HCT116 (cell line): ENCODE measurements around the gene CNTNAP5. TPM values are rescaled to one million over a fixed set of nuclear protein-coding genes. Genes with fewer than 3 reads are reported as not detected.

Experiments used
- ATAC-seq: fragments of 200-7000 bp; cut with Tn5 transposase; 2 replicates; pipeline ENCODE4 v1.9.1; 2020; ENCODE audit warnings: mild to moderate bottlenecking, moderate library complexity
- BruUV-seq: library from RNA; stranded (reverse); fragments of 400-500 nt; replicated peaks from 2 replicates; lab custom pipeline; 2021; lab: Mats Ljungman, UMichigan
- CTCF ChIA-PET: fragments of 300-600 bp; sonication (Branson Sonifier 250); formaldehyde crosslinking; loops from one replicate; lab custom pipeline; 2021; ENCODE audit warnings: antibody characterized with exemption; lab: Charles Lee
- POLR2A ChIA-PET: fragments of 300-600, 350-600 bp; sonication (Branson Sonifier 250); formaldehyde crosslinking; loops from one replicate; lab custom pipeline; 2021; ENCODE audit warnings: antibody characterized with exemption; lab: Charles Lee
- RAD21 ChIA-PET, 2 experiments: fragments of 300-600 bp; sonication (Branson Sonifier 250); formaldehyde crosslinking; loops; one replicate each; lab custom pipeline; 2023; ENCODE audit warnings: low total read pairs in 2 of 2; ENCODE audit not compliant: uncharacterized antibody in 2 of 2, unreplicated experiment in 2 of 2, low non-redundant PET in 1 of 2; lab: Charles Lee
- DNase-seq: peaks from one replicate; pipeline ENCODE4 v3.0.0-alpha.2; 2010; ENCODE audit warnings: low read depth, low spot score
- H2AFZ ChIP-seq: fragments of 200-600 bp; shearing (Covaris generic), sonication (generic); 2 replicates; pipeline ENCODE4 v1.6.1; 2017; ENCODE audit warnings: low read depth, mixed run types, mixed read lengths, antibody characterized with exemption, low read length; ENCODE audit not compliant: poor library complexity, severe bottlenecking
- H3K27ac ChIP-seq: 2 replicates; pipeline ENCODE4 v1.5.1; 2012; ENCODE audit warnings: low read depth, low read length
- H3K27me3 ChIP-seq: fragments of 200-600 bp; sonication (generic); 2 replicates; pipeline ENCODE4 v1.6.1; 2016; ENCODE audit warnings: mixed run types, low read length, mixed read lengths; ENCODE audit not compliant: insufficient read depth
- H3K36me3 ChIP-seq, 2 experiments: fragments of 200-500 bp in 1 of 2; fragments of 200-600 bp in 1 of 2; sonication (Bioruptor generic) in 1 of 2; sonication (generic) in 1 of 2; 2 replicates each; pipeline versions ENCODE4 v1.5.1 to v1.6.1; 2014 to 2016; ENCODE audit warnings: low read length in 2 of 2, inconsistent platforms in 1 of 2, mixed read lengths in 1 of 2, mixed run types in 1 of 2; ENCODE audit not compliant: insufficient read depth in 2 of 2, control insufficient read depth in 1 of 2
- H3K4me1 ChIP-seq, 2 experiments: fragments of 200-600 bp in 1 of 2; sonication (generic) in 1 of 2; 2 replicates each; pipeline versions ENCODE4 v1.5.1 to v1.6.1; 2012 to 2017; ENCODE audit warnings: low read length in 2 of 2, inconsistent platforms in 1 of 2, mild to moderate bottlenecking in 1 of 2, mixed read lengths in 1 of 2, mixed run types in 1 of 2, moderate library complexity in 1 of 2; ENCODE audit not compliant: insufficient read depth in 2 of 2, control insufficient read depth in 1 of 2
- H3K4me2 ChIP-seq: fragments of 200-600 bp; sonication (generic); 2 replicates; pipeline ENCODE4 v1.6.1; 2017; ENCODE audit warnings: mixed run types, low read length, mixed read lengths
- H3K4me3 ChIP-seq, 2 experiments: fragments of 200-600 bp in 1 of 2; sonication (generic) in 1 of 2; replicated peaks in 1 of 2; 2 replicates each; pipeline ENCODE4 v1.5.1; 2011 to 2016; ENCODE audit warnings: low read length in 2 of 2, control low read depth in 1 of 2, low read depth in 1 of 2, mild to moderate bottlenecking in 1 of 2, mixed read lengths in 1 of 2, mixed run types in 1 of 2
- H3K79me2 ChIP-seq: fragments of 200-600 bp; sonication (generic); 2 replicates; pipeline ENCODE4 v1.6.1; 2017; ENCODE audit warnings: mild to moderate bottlenecking, mixed run types, low read length, moderate library complexity, mixed read lengths; ENCODE audit not compliant: insufficient read depth
- H3K9ac ChIP-seq: fragments of 200-600 bp; sonication (generic); 2 replicates; pipeline ENCODE4 v1.6.1; 2016; ENCODE audit warnings: low read length, mixed read lengths
- H3K9me2 ChIP-seq: fragments of 200-600 bp; sonication (generic), shearing (Covaris generic); 2 replicates; pipeline ENCODE4 v1.6.1; 2017; ENCODE audit warnings: mixed run types, mild to moderate bottlenecking, moderate library complexity; ENCODE audit not compliant: insufficient read depth
- H3K9me3 ChIP-seq, 2 experiments: fragments of 200-500 bp in 1 of 2; fragments of 200-600 bp in 1 of 2; sonication (Bioruptor generic) in 1 of 2; sonication (generic) in 1 of 2; 2 replicates each; pipeline ENCODE4 v1.6.1; 2014 to 2017; ENCODE audit warnings: low read length in 2 of 2, mixed read lengths in 2 of 2, inconsistent platforms in 1 of 2, low read depth in 1 of 2, mild to moderate bottlenecking in 1 of 2, mixed run types in 1 of 2, moderate library complexity in 1 of 2; ENCODE audit not compliant: control insufficient read depth in 1 of 2, insufficient read depth in 1 of 2
- H4K20me1 ChIP-seq: fragments of 200-600 bp; sonication (generic), shearing (Covaris generic); 2 replicates; pipeline ENCODE4 v1.6.1; 2017; ENCODE audit warnings: mixed run types, mild to moderate bottlenecking, moderate library complexity; ENCODE audit not compliant: insufficient read depth
- CBX3 ChIP-seq: IDR thresholded peaks from 2 replicates; pipeline ENCODE4 v1.6.1; 2012; ENCODE audit warnings: low read depth
- CEBPB ChIP-seq: IDR thresholded peaks from 2 replicates; pipeline ENCODE4 v1.6.1; 2012; ENCODE audit warnings: low read depth
- EGR1 ChIP-seq: IDR thresholded peaks from 2 replicates; pipeline ENCODE4 v1.6.1; 2012; ENCODE audit warnings: low read depth
- ELF1 ChIP-seq: IDR thresholded peaks from 2 replicates; pipeline ENCODE4 v1.6.1; 2012; ENCODE audit warnings: low read depth, borderline replicate concordance
- EZH2 ChIP-seq: fragments of 200-600 bp; sonication (generic); IDR thresholded peaks from 2 replicates; pipeline ENCODE4 v1.6.1; 2017; ENCODE audit warnings: antibody characterized with exemption, mixed run types
- EZH2phosphoT487 ChIP-seq: fragments of 200-600 bp; IDR thresholded peaks from 2 replicates; pipeline ENCODE4 v1.6.1; 2018; ENCODE audit warnings: antibody characterized with exemption, borderline replicate concordance
- FOSL1 ChIP-seq: IDR thresholded peaks from 2 replicates; pipeline ENCODE4 v1.6.1; 2012; ENCODE audit warnings: low read depth
- POLR2A ChIP-seq: IDR thresholded peaks from 2 replicates; pipeline ENCODE4 v1.7.0; 2011; ENCODE audit warnings: borderline replicate concordance; ENCODE audit not compliant: insufficient read depth, insufficient read length; ENCODE audit errors: extremely low read depth
- POLR2AphosphoS5 ChIP-seq: IDR thresholded peaks from 2 replicates; pipeline ENCODE4 v1.6.1; 2011; ENCODE audit warnings: mild to moderate bottlenecking, low read depth, low read length, moderate library complexity
- RAD21 ChIP-seq: IDR thresholded peaks from 2 replicates; pipeline ENCODE4 v1.6.1; 2012; ENCODE audit warnings: low read depth, mild to moderate bottlenecking
- SP1 ChIP-seq: IDR thresholded peaks from 2 replicates; pipeline ENCODE4 v1.6.1; 2012; ENCODE audit warnings: low read depth
- TCF7L2 ChIP-seq: IDR thresholded peaks from 2 replicates; pipeline ENCODE4 v1.7.0; 2011; ENCODE audit warnings: borderline replicate concordance, inconsistent platforms; ENCODE audit not compliant: insufficient read depth, insufficient read length; ENCODE audit errors: extremely low read depth
- YY1 ChIP-seq: IDR thresholded peaks from 2 replicates; pipeline ENCODE4 v1.6.1; 2011; ENCODE audit warnings: low read length, low read depth, moderate library complexity, mild to moderate bottlenecking; ENCODE audit not compliant: insufficient replicate concordance; ENCODE audit errors: extremely low read depth
- ZFX ChIP-seq: fragments of 450-650 bp; IDR thresholded peaks from 2 replicates; pipeline ENCODE4 v1.6.1; 2017
- intact Hi-C: fragments of 100-400 bp; cut with micrococcal nuclease; formaldehyde crosslinking; loops from 2 replicates; pipeline ENCODE4 v1.10.0; 2022
- total RNA-seq: library from RNA; stranded (reverse); gene quantifications from one replicate; pipeline ENCODE4 v1.2.1, GENCODE V29; 2021; ENCODE audit not compliant: unreplicated experiment
- TF ChIP-seq, protein P1 (sequence below): IDR thresholded peaks from 2 replicates; pipeline ENCODE4 v1.6.1; 2012
- TF ChIP-seq, protein P2 (sequence below), 3 experiments: fragments of 200-600 bp in 1 of 3; sonication (generic) in 1 of 3; IDR thresholded peaks in 2 of 3; conservative IDR thresholded peaks in 1 of 3; 2 replicates each; pipeline ENCODE4 v1.5.1; 2012 to 2017; ENCODE audit warnings: low read depth in 2 of 3, low read length in 2 of 3, antibody characterized with exemption in 1 of 3, borderline replicate concordance in 1 of 3, control low read depth in 1 of 3, mild to moderate bottlenecking in 1 of 3, mixed read lengths in 1 of 3, mixed run types in 1 of 3, moderate library complexity in 1 of 3; ENCODE audit not compliant: insufficient read depth in 1 of 3
- TF ChIP-seq, protein P3 (sequence below): IDR thresholded peaks from 2 replicates; pipeline ENCODE4 v1.6.1; 2012; ENCODE audit warnings: low read depth

Gene CNTNAP5
- total RNA-seq, 1 experiment from 2014 or later, result not detected

DNA sequence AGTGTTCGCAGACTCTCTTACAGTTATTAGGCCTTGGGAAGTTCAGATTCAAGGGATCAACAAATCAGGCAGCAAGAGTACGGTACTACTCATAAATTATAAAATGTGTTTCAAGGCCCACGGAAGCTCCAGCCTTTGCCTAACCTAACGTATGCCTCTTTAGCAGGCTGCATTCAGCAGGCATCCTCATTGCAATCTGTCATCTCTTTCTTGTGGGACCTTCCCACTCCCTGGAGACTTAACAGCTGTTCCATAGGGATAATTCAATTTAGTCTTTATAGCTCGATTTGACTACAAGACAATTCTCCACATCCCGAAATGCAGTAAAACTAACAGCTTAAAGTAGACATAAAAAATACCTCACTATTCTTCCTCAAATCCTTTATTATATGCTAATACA lies 453.7 kb downstream of the CNTNAP5 start:
- no peaks in the 10 kb centered on the region for H3K27me3 ChIP-seq
- H3K79me2 ChIP-seq, result no peaks in the 10 kb centered on the region
- no peaks in the 10 kb centered on the region for H4K20me1 ChIP-seq
- no peak overlapping the region for H3K4me3 ChIP-seq
- no TSS peak for BruUV-seq
- ChIA-PET CTCF (no interaction called here), RAD21 (no interaction called here), POLR2A (no interaction called here)
- H3K9me2 ChIP-seq, result no peaks in the 10 kb centered on the region
- no peak for DNase-seq
- no peak for ATAC-seq
- no peak overlapping the region for H3K4me2 ChIP-seq
- no peak overlapping the region for H3K9ac ChIP-seq
- no peaks in the 10 kb centered on the region for H3K4me1 ChIP-seq
- TF ChIP-seq ELF1, result no peak
- no peak overlapping the region for H2AFZ ChIP-seq
- no peaks in the 10 kb centered on the region for H3K36me3 ChIP-seq
- peaks cover 4 to 5% of the 10 kb centered on the region in 2 experiments; a peak in 2 of 4 replicates for H3K9me3 ChIP-seq
- intact Hi-C loops, result no loop called here
- H3K27ac ChIP-seq, result no peak overlapping the region

DNA sequence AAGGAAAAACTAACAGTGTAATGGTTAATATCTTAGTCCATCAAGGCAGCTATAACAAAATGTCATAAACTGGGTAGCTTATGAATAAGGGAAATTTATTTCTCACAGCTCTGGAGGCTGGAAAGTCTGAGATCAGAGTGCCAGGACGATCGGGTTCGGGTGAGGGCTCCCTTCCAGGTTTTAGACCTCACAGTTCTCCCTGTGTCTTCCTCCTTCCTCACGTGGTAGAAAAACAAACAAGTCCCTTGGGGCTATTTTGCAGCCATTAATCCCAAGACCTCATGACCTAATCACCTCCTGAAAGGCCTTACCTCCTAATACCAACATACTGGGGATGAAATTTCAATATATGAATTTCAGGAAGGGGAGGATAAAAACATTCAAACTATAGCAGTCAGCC lies 455.9 kb downstream of the CNTNAP5 start:
- DNase-seq (no peak), ATAC-seq (no peak)
- intact Hi-C loops, result no loop called here
- ChIA-PET CTCF (no interaction called here), RAD21 (no interaction called here), POLR2A (no interaction called here)
- Histone ChIP-seq H3K79me2 (no peaks in the 10 kb centered on the region), H3K27ac (no peak overlapping the region), H3K9me3 (peaks cover 4 to 8% of the 10 kb centered on the region in 2 experiments; a peak in 2 of 4 replicates), H2AFZ (no peak overlapping the region), H3K27me3 (no peaks in the 10 kb centered on the region), H3K36me3 (no peaks in the 10 kb centered on the region), H3K4me1 (no peaks in the 10 kb centered on the region), H3K9me2 (no peaks in the 10 kb centered on the region), H4K20me1 (no peaks in the 10 kb centered on the region), H3K4me3 (no peak overlapping the region), H3K9ac (no peak overlapping the region), H3K4me2 (no peak overlapping the region)
- BruUV-seq, result no TSS peak
- TF ChIP-seq RAD21 (no peak), POLR2A (no peak), EGR1 (no peak), FOSL1 (no peak), EZH2 (no peak), ELF1 (no peak), ZFX (no peak), SP1 (no peak), CEBPB (no peak), POLR2AphosphoS5 (no peak), EZH2phosphoT487 (no peak), CBX3 (no peak), TCF7L2 (no peak), YY1 (no peak)
- TF ChIP-seq, protein P1, sequence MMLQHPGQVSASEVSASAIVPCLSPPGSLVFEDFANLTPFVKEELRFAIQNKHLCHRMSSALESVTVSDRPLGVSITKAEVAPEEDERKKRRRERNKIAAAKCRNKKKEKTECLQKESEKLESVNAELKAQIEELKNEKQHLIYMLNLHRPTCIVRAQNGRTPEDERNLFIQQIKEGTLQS, result no peak
- TF ChIP-seq, protein P2, sequence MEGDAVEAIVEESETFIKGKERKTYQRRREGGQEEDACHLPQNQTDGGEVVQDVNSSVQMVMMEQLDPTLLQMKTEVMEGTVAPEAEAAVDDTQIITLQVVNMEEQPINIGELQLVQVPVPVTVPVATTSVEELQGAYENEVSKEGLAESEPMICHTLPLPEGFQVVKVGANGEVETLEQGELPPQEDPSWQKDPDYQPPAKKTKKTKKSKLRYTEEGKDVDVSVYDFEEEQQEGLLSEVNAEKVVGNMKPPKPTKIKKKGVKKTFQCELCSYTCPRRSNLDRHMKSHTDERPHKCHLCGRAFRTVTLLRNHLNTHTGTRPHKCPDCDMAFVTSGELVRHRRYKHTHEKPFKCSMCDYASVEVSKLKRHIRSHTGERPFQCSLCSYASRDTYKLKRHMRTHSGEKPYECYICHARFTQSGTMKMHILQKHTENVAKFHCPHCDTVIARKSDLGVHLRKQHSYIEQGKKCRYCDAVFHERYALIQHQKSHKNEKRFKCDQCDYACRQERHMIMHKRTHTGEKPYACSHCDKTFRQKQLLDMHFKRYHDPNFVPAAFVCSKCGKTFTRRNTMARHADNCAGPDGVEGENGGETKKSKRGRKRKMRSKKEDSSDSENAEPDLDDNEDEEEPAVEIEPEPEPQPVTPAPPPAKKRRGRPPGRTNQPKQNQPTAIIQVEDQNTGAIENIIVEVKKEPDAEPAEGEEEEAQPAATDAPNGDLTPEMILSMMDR (IDR thresholded peaks at IDR 0.05 in 2 of 3, conservative IDR thresholded peaks at IDR 0.05 in 1 of 3; ENCODE audit: borderline replicate concordance in 1 of 3, insufficient read depth in 1 of 3, low read depth in 2 of 3, low read length in 2 of 3), result no peak
- TF ChIP-seq, protein P3, sequence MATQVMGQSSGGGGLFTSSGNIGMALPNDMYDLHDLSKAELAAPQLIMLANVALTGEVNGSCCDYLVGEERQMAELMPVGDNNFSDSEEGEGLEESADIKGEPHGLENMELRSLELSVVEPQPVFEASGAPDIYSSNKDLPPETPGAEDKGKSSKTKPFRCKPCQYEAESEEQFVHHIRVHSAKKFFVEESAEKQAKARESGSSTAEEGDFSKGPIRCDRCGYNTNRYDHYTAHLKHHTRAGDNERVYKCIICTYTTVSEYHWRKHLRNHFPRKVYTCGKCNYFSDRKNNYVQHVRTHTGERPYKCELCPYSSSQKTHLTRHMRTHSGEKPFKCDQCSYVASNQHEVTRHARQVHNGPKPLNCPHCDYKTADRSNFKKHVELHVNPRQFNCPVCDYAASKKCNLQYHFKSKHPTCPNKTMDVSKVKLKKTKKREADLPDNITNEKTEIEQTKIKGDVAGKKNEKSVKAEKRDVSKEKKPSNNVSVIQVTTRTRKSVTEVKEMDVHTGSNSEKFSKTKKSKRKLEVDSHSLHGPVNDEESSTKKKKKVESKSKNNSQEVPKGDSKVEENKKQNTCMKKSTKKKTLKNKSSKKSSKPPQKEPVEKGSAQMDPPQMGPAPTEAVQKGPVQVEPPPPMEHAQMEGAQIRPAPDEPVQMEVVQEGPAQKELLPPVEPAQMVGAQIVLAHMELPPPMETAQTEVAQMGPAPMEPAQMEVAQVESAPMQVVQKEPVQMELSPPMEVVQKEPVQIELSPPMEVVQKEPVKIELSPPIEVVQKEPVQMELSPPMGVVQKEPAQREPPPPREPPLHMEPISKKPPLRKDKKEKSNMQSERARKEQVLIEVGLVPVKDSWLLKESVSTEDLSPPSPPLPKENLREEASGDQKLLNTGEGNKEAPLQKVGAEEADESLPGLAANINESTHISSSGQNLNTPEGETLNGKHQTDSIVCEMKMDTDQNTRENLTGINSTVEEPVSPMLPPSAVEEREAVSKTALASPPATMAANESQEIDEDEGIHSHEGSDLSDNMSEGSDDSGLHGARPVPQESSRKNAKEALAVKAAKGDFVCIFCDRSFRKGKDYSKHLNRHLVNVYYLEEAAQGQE, result no peak
